Neural cell (in vitro differentiated cells): ENCODE measurements around the gene CARD6. TPM values are rescaled to one million over a fixed set of nuclear protein-coding genes. Genes with fewer than 3 reads are reported as not detected.
"Not testable (repeated sequence)": the region's sequence is repeated elsewhere in the genome, so short reads cannot be mapped to it uniquely, and the experiment has no call there.

ENCODE experiments used
- H2AFZ ChIP-seq: fragments of 200-600, 300-800 bp; sonication (generic), shearing (Covaris generic); 2 replicates; pipeline ENCODE4 v1.6.0; 2014; ENCODE audit warnings: low read depth, mild to moderate bottlenecking, antibody characterized with exemption, low read length, moderate library complexity
- H3F3A ChIP-seq: fragments of 200-600 bp; shearing (Covaris generic); 2 replicates; pipeline ENCODE4 v1.6.1; 2016; ENCODE audit warnings: mild to moderate bottlenecking, moderate library complexity, mixed read lengths, antibody characterized with exemption, low read length; ENCODE audit not compliant: insufficient read depth, poor library complexity, severe bottlenecking
- H3K27ac ChIP-seq: fragments of 200-600, 300-800 bp; sonication (generic), shearing (Covaris generic); 2 replicates; pipeline ENCODE4 v1.5.1; 2014; ENCODE audit warnings: mild to moderate bottlenecking, low read length, moderate library complexity
- H3K27me3 ChIP-seq: fragments of 300-800, 200-600 bp; sonication (generic), shearing (Covaris generic); 2 replicates; pipeline ENCODE4 v1.6.0; 2014; ENCODE audit warnings: mild to moderate bottlenecking, low read depth, low read length, moderate library complexity; ENCODE audit not compliant: insufficient read depth
- H3K36me3 ChIP-seq: fragments of 300-800, 200-600 bp; sonication (generic), shearing (Covaris generic); 2 replicates; pipeline ENCODE4 v1.5.1; 2014; ENCODE audit warnings: mild to moderate bottlenecking, antibody characterized with exemption, low read length, moderate library complexity; ENCODE audit not compliant: insufficient read depth
- H3K4me2 ChIP-seq: fragments of 300-800, 200-600 bp; sonication (generic), shearing (Covaris generic); 2 replicates; pipeline ENCODE4 v1.6.0; 2014; ENCODE audit warnings: mild to moderate bottlenecking, low read length
- H3K4me3 ChIP-seq: fragments of 300-800, 200-600 bp; sonication (generic), shearing (Covaris generic); 2 replicates; pipeline ENCODE4 v1.5.1; 2014; ENCODE audit warnings: mild to moderate bottlenecking, low read length, moderate library complexity
- H3K79me2 ChIP-seq: fragments of 200-600 bp; shearing (Covaris generic); replicated peaks from 2 replicates; pipeline ENCODE4 v1.6.0; 2014; ENCODE audit warnings: mild to moderate bottlenecking, low read length, moderate library complexity; ENCODE audit not compliant: insufficient read depth
- H3K9ac ChIP-seq: fragments of 300-800, 200-600 bp; sonication (generic), shearing (Covaris generic); 2 replicates; pipeline ENCODE4 v1.6.1; 2016; ENCODE audit warnings: mild to moderate bottlenecking, low read length, mixed read lengths
- H3K9me2 ChIP-seq: fragments of 200-600 bp; shearing (Covaris generic); 2 replicates; pipeline ENCODE4 v1.6.1; 2016; ENCODE audit warnings: mild to moderate bottlenecking, low read length, mixed read lengths; ENCODE audit not compliant: insufficient read depth
- H3K9me3 ChIP-seq: fragments of 200-600, 300-800 bp; sonication (generic), shearing (Covaris generic); 2 replicates; pipeline ENCODE4 v1.6.1; 2016; ENCODE audit warnings: mild to moderate bottlenecking, mixed run types, low read length, moderate library complexity, mixed read lengths
- H4K20me1 ChIP-seq: fragments of 200-600 bp; shearing (Covaris generic); 2 replicates; pipeline ENCODE4 v1.6.1; 2016; ENCODE audit warnings: mild to moderate bottlenecking, mixed run types; ENCODE audit not compliant: insufficient read depth
- EP300 ChIP-seq: fragments of 450-650 bp; conservative IDR thresholded peaks from 2 replicates; pipeline ENCODE4 v1.6.1; 2014; ENCODE audit warnings: antibody characterized with exemption, mild to moderate bottlenecking, moderate library complexity; ENCODE audit not compliant: poor library complexity, severe bottlenecking
- EZH2 ChIP-seq: fragments of 200-600, 300-800 bp; shearing (Covaris generic), sonication (generic); IDR thresholded peaks from 2 replicates; pipeline ENCODE4 v1.6.1; 2014; ENCODE audit warnings: antibody characterized with exemption, low read length, borderline replicate concordance, mild to moderate bottlenecking; ENCODE audit not compliant: insufficient read depth, poor library complexity, severe bottlenecking
- MXI1 ChIP-seq: fragments of 450-650 bp; conservative IDR thresholded peaks from 2 replicates; pipeline ENCODE4 v1.6.1; 2014; ENCODE audit warnings: antibody characterized with exemption, mild to moderate bottlenecking; ENCODE audit not compliant: poor library complexity, severe bottlenecking
- POLR2AphosphoS5 ChIP-seq: IDR thresholded peaks from 2 replicates; pipeline ENCODE4 v1.6.1; 2012
- RAD21 ChIP-seq: fragments of 450-650 bp; conservative IDR thresholded peaks from 2 replicates; pipeline ENCODE4 v1.6.1; 2014; ENCODE audit warnings: antibody characterized with exemption, mild to moderate bottlenecking, moderate library complexity
- SMC3 ChIP-seq: fragments of 450-650 bp; conservative IDR thresholded peaks from 2 replicates; pipeline ENCODE4 v1.6.1; 2014; ENCODE audit warnings: antibody characterized with exemption, mild to moderate bottlenecking, moderate library complexity; ENCODE audit not compliant: poor library complexity
- TAF1 ChIP-seq: IDR thresholded peaks from 2 replicates; pipeline ENCODE4 v1.6.1; 2012; ENCODE audit warnings: low read depth
- polyA plus RNA-seq: library from polyadenylated mRNA; depleted of rRNA; stranded (reverse); fragments of >200 nt; gene quantifications from 2 replicates; pipeline ENCODE4 v1.2.3, GENCODE V29; 2014
- TF ChIP-seq, protein P1 (sequence below): fragments of 450-650 bp; IDR thresholded peaks from 2 replicates; pipeline ENCODE4 v1.5.1; 2014; ENCODE audit warnings: antibody characterized with exemption, mild to moderate bottlenecking, moderate library complexity; ENCODE audit not compliant: poor library complexity, severe bottlenecking
- TF ChIP-seq, protein P2 (sequence below): IDR thresholded peaks from 2 replicates; pipeline ENCODE4 v1.6.1; 2012; ENCODE audit warnings: borderline replicate concordance

Gene CARD6
- polyA plus RNA-seq, 1 donor from 2014 or later: 0.06 TPM

DNA sequence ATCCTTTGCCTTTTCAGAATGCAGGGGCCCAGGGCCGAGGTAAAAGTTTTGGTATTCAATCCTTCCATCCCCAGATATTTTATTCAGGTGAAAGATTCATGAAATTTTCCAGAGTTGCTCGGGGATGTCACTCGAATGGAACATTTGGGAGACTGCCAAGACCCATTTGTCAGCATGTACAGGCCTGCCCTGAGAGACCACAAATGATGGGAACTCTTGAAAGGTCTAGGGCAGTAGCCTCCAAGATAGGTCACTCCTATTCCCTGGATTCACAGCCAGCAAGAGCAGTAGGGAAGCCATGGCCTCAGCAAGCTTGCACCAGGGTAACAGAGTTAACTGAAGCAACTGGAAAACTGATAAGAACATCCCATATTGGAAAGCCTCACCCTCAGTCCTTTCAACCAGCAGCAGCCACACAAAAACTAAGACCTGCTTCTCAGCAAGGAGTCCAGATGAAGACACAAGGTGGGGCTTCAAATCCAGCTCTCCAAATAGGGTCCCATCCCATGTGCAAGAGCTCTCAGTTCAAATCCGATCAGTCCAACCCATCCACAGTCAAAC is 12.5 kb downstream of the CARD6 start:
- TF ChIP-seq, protein P1, sequence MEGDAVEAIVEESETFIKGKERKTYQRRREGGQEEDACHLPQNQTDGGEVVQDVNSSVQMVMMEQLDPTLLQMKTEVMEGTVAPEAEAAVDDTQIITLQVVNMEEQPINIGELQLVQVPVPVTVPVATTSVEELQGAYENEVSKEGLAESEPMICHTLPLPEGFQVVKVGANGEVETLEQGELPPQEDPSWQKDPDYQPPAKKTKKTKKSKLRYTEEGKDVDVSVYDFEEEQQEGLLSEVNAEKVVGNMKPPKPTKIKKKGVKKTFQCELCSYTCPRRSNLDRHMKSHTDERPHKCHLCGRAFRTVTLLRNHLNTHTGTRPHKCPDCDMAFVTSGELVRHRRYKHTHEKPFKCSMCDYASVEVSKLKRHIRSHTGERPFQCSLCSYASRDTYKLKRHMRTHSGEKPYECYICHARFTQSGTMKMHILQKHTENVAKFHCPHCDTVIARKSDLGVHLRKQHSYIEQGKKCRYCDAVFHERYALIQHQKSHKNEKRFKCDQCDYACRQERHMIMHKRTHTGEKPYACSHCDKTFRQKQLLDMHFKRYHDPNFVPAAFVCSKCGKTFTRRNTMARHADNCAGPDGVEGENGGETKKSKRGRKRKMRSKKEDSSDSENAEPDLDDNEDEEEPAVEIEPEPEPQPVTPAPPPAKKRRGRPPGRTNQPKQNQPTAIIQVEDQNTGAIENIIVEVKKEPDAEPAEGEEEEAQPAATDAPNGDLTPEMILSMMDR: no peak
- TF ChIP-seq TAF1 (no peak), RAD21 (no peak), MXI1 (no peak), EZH2 (no peak), SMC3 (no peak), POLR2AphosphoS5 (no peak), EP300 (no peak)
- TF ChIP-seq, protein P2, sequence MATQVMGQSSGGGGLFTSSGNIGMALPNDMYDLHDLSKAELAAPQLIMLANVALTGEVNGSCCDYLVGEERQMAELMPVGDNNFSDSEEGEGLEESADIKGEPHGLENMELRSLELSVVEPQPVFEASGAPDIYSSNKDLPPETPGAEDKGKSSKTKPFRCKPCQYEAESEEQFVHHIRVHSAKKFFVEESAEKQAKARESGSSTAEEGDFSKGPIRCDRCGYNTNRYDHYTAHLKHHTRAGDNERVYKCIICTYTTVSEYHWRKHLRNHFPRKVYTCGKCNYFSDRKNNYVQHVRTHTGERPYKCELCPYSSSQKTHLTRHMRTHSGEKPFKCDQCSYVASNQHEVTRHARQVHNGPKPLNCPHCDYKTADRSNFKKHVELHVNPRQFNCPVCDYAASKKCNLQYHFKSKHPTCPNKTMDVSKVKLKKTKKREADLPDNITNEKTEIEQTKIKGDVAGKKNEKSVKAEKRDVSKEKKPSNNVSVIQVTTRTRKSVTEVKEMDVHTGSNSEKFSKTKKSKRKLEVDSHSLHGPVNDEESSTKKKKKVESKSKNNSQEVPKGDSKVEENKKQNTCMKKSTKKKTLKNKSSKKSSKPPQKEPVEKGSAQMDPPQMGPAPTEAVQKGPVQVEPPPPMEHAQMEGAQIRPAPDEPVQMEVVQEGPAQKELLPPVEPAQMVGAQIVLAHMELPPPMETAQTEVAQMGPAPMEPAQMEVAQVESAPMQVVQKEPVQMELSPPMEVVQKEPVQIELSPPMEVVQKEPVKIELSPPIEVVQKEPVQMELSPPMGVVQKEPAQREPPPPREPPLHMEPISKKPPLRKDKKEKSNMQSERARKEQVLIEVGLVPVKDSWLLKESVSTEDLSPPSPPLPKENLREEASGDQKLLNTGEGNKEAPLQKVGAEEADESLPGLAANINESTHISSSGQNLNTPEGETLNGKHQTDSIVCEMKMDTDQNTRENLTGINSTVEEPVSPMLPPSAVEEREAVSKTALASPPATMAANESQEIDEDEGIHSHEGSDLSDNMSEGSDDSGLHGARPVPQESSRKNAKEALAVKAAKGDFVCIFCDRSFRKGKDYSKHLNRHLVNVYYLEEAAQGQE: no peak
- Histone ChIP-seq H3K79me2 (no peaks in the 10 kb centered on the region), H3K27ac (no peak overlapping the region), H3K9me3 (no peaks in the 10 kb centered on the region), H3F3A (no peaks in the 10 kb centered on the region), H2AFZ (no peak overlapping the region), H3K27me3 (no peaks in the 10 kb centered on the region), H3K4me2 (no peak overlapping the region), H3K9ac (no peak overlapping the region), H3K36me3 (no peaks in the 10 kb centered on the region), H3K9me2 (no peaks in the 10 kb centered on the region), H4K20me1 (no peaks in the 10 kb centered on the region), H3K4me3 (no peak overlapping the region)

DNA sequence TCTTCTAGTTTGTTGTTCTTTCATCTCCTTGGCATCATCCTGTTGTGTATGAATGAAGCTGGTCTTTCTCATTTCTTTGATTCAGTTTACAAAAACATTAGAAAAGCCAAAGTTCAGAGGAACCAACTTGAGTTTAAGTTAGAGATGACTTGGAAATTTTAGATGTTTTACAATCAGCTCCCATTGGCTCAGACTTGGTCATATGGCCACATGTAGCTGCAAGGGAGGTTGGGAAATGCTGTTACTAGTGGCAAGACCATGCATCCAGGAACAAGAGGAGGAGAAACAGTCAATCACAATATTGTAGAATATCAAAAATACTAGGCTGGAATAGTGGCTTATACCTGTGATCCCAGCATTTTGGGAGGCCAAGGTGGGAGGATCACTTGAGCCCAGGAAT is 19.5 kb downstream of the CARD6 start:
- no peak overlapping the region for H3K27ac ChIP-seq
- no peak for TF ChIP-seq MXI1
- no peak for TF ChIP-seq POLR2AphosphoS5
- no peak for TF ChIP-seq TAF1
- TF ChIP-seq, protein P2: no peak
- TF ChIP-seq RAD21: no peak
- TF ChIP-seq, protein P1: no peak
- no peak for TF ChIP-seq EZH2
- TF ChIP-seq EP300: no peak
- TF ChIP-seq SMC3: no peak
- H4K20me1 ChIP-seq: no peaks in the 10 kb centered on the region
- H3K9ac ChIP-seq: no peak overlapping the region
- H3K4me2 ChIP-seq: no peak overlapping the region
- H3K4me3 ChIP-seq: no peak overlapping the region
- H3K79me2 ChIP-seq: no peaks in the 10 kb centered on the region
- no peaks in the 10 kb centered on the region for H3K9me2 ChIP-seq
- H3K36me3 ChIP-seq: no peaks in the 10 kb centered on the region
- H3K27me3 ChIP-seq: no peaks in the 10 kb centered on the region
- no peaks in the 10 kb centered on the region for H3K9me3 ChIP-seq
- H3F3A ChIP-seq: no peaks in the 10 kb centered on the region
- H2AFZ ChIP-seq: no peak overlapping the region

DNA sequence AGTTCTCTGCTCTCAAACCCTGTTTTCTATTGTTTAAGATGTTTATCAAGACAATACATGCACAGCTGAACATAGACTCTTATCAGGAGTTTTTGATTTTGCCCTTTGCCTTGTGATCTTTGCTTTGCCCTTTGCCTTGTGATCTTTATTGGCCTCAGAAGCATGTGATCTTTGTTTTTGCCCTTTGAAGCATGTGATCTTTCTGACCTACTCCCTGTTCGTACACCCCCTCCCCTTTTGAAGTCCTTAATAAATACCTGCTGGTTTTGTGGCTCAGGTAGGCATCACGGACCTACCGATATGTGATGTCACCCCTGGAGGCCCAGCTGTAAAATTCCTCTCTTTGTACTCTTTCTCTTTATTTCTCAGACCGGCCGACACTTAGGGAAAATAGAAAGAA is 23.8 kb downstream of the CARD6 start:
- not testable (repeated sequence) for H3K9ac ChIP-seq, H3K9me3 ChIP-seq, H3K4me3 ChIP-seq, H3K36me3 ChIP-seq, H2AFZ ChIP-seq, H3K27me3 ChIP-seq, H3F3A ChIP-seq, H3K27ac ChIP-seq, H3K79me2 ChIP-seq, H4K20me1 ChIP-seq, H3K4me2 ChIP-seq, H3K9me2 ChIP-seq
